ENCODE results near the gene RAD23B.

Gene RAD23B

GRCh38 chr9:107269254-107269653 is 13.8 kb upstream of the RAD23B start:
- DNase-seq = no peak

GRCh38 chr9:107269681-107270080 is 13.4 kb upstream of the RAD23B start:
- DNase-seq = no peak

GRCh38 chr9:107270082-107270481 is 13.0 kb upstream of the RAD23B start:
- no peak for DNase-seq

GRCh38 chr9:107270580-107270979 is 12.5 kb upstream of the RAD23B start:
- DNase-seq = no peak

GRCh38 chr9:107273634-107274033 is 9.4 kb upstream of the RAD23B start:
- DNase-seq = no peak

GRCh38 chr9:107274096-107274495 is 9.0 kb upstream of the RAD23B start:
- no peak for DNase-seq

GRCh38 chr9:107274953-107275422 is 8.1 kb upstream of the RAD23B start:
- DNase-seq = no peak

- no peak for DNase-seq
Observed at GRCh38 chr9:107275530-107275929, 7.5 kb upstream of the RAD23B start.

- DNase-seq = no peak
Observed at GRCh38 chr9:107276966-107277710, 5.9 kb upstream of the RAD23B start.

- no peak for DNase-seq
Observed at GRCh38 chr9:107277801-107278200, 5.3 kb upstream of the RAD23B start.

- DNase-seq = no peak
Observed at GRCh38 chr9:107279086-107279485, 4.0 kb upstream of the RAD23B start.

- DNase-seq = peak; percentile 80
Observed at GRCh38 chr9:107280543-107280942, 2.5 kb upstream of the RAD23B start.

- no peak for DNase-seq
Observed at GRCh38 chr9:107281184-107281583, 1.9 kb upstream of the RAD23B start.

- no peak for DNase-seq
Observed at GRCh38 chr9:107281922-107282667, 984 bp upstream of the RAD23B start.

GRCh38 chr9:107283623-107284616 is 841 bp downstream of the RAD23B start:
- peak; percentile 85 for DNase-seq

GRCh38 chr9:107284636-107285035 is 1.6 kb downstream of the RAD23B start:
- DNase-seq = no peak

- DNase-seq = no peak
Observed at GRCh38 chr9:107285286-107285685, 2.2 kb downstream of the RAD23B start.

GRCh38 chr9:107286057-107286456 is 3.0 kb downstream of the RAD23B start:
- DNase-seq = no peak

GRCh38 chr9:107288701-107289100 is 5.6 kb downstream of the RAD23B start:
- DNase-seq = no peak

- no peak for DNase-seq
Observed at GRCh38 chr9:107290619-107291018, 7.5 kb downstream of the RAD23B start.

GRCh38 chr9:107292821-107293542 is 9.9 kb downstream of the RAD23B start:
- no peak for DNase-seq

GRCh38 chr9:107293543-107294085 is 10.5 kb downstream of the RAD23B start:
- DNase-seq = no peak
